ENCODE data around the gene COG2. TPM values are rescaled to one million over a fixed set of nuclear protein-coding genes. Genes with fewer than 3 reads are reported as not detected.

Gene COG2
- total RNA-seq, 1 donor: 23.9 TPM

DNA sequence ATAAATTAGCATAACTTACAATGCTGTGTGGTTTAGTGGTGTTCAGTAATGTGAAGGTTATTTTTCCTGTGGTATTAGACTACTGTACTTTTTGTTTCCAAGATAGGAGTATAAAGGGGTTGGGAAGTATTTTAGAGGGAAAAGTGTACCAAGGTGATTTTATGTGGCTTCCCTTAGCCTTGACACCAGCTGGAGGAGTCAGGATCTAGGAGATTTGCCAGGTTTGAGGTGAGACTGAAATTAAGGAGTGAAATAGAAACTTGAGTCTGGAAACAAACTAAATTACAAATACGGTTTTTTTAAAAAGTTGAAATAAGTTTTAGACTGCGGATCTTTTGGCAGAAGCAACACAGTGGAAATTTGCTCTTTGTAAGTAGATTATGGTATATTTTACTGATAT lies 32.3 kb downstream of the COG2 start:
- Histone ChIP-seq H3K4me2 (ENCODE audit: insufficient read depth, low read length) (no peak overlapping the region), H3K27me3 (ENCODE audit: insufficient read depth, low read length) (no peaks in the 10 kb centered on the region), H3K4me1 (ENCODE audit: insufficient read depth, low read length) (no peaks in the 10 kb centered on the region), H3K36me3 (ENCODE audit: insufficient read depth, low read length) (peaks cover 33% of the 10 kb centered on the region), H2AFZ (ENCODE audit: low read length) (no peak overlapping the region), H3K79me2 (ENCODE audit: insufficient read depth, low read length) (no peaks in the 10 kb centered on the region), H3K9me3 (ENCODE audit: low read depth, low read length) (no peaks in the 10 kb centered on the region), H4K20me1 (ENCODE audit: insufficient read depth, low read length) (no peaks in the 10 kb centered on the region), H3K4me3 (ENCODE audit: insufficient read depth, low read length) (no peak overlapping the region), H3K27ac (ENCODE audit: low read depth, low read length) (no peak overlapping the region)
- no peak for DNase-seq (ENCODE audit: insufficient read length, low spot score, missing footprints)
- TF ChIP-seq CTCF (IDR thresholded peaks at IDR 0.05; ENCODE audit: extremely low read depth, low read depth, low read length): no peak

DNA sequence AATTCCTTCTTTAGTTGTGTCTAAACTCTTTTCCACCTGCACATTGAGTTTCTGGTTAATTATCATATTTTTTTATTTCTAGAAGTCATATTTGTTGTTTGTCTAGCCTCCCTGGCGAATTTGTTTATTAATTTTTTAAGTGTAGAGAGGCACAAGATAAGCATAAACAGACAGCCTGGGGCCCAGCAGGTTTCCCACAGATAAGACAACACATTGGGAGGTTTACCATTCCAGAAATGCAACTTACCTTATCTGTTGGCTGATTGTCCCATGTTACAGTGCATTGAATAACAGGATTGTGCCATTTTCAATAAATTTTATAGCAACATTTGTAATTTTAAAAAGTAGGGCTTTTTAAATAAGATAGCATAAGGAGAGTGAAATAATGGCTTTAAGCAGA lies 34.9 kb downstream of the COG2 start:
- Histone ChIP-seq H4K20me1 (ENCODE audit: insufficient read depth, low read length) (no peaks in the 10 kb centered on the region), H3K27ac (ENCODE audit: low read depth, low read length) (no peak overlapping the region), H3K4me2 (ENCODE audit: insufficient read depth, low read length) (no peak overlapping the region), H3K4me3 (ENCODE audit: insufficient read depth, low read length) (no peak overlapping the region), H3K27me3 (ENCODE audit: insufficient read depth, low read length) (no peaks in the 10 kb centered on the region), H3K79me2 (ENCODE audit: insufficient read depth, low read length) (no peaks in the 10 kb centered on the region), H3K36me3 (ENCODE audit: insufficient read depth, low read length) (peaks cover 28% of the 10 kb centered on the region), H3K9me3 (ENCODE audit: low read depth, low read length) (no peaks in the 10 kb centered on the region), H2AFZ (ENCODE audit: low read length) (no peak overlapping the region), H3K4me1 (ENCODE audit: insufficient read depth, low read length) (peaks cover 8% of the 10 kb centered on the region)
- no peak for DNase-seq (ENCODE audit: insufficient read length, low spot score, missing footprints)
- TF ChIP-seq CTCF (IDR thresholded peaks at IDR 0.05; ENCODE audit: extremely low read depth, low read depth, low read length): no peak

- H3K4me2 ChIP-seq (ENCODE audit: insufficient read depth, low read length): no peak overlapping the region
- H3K36me3 ChIP-seq (ENCODE audit: insufficient read depth, low read length): peaks cover 22% of the 10 kb centered on the region
These were observed 36.9 kb downstream of the COG2 start for GRCh38 chr1:230679192-230679591.

DNA sequence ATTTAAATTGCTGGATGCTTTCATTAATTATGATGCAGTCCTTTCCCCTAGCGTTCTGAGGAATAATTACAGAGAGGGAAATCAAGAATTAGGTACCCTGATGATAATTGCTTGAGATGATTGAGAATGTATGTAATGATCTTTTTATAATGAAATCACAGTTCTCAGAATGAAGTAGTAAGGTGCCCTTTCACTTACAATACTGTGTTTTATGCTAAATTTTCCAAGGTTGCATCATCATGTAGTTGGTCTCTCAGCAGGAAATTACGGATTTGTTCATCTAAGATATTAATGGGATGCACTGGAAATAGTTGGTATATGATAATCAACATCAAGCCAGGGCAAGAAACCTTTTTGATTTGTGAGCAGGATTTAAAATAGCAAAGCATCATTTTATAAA lies 37.5 kb downstream of the COG2 start:
- Histone ChIP-seq H3K4me2 (ENCODE audit: insufficient read depth, low read length) (no peak overlapping the region), H3K79me2 (ENCODE audit: insufficient read depth, low read length) (no peaks in the 10 kb centered on the region), H2AFZ (ENCODE audit: low read length) (no peak overlapping the region), H3K27me3 (ENCODE audit: insufficient read depth, low read length) (no peaks in the 10 kb centered on the region), H3K27ac (ENCODE audit: low read depth, low read length) (no peak overlapping the region), H4K20me1 (ENCODE audit: insufficient read depth, low read length) (no peaks in the 10 kb centered on the region), H3K36me3 (ENCODE audit: insufficient read depth, low read length) (peaks cover 23% of the 10 kb centered on the region), H3K9me3 (ENCODE audit: low read depth, low read length) (no peaks in the 10 kb centered on the region), H3K4me3 (ENCODE audit: insufficient read depth, low read length) (no peak overlapping the region), H3K4me1 (ENCODE audit: insufficient read depth, low read length) (peaks cover 18% of the 10 kb centered on the region)
- TF ChIP-seq CTCF (IDR thresholded peaks at IDR 0.05; ENCODE audit: extremely low read depth, low read depth, low read length): no peak
- DNase-seq (ENCODE audit: insufficient read length, low spot score, missing footprints): no peak

More at GRCh38 chr1:230679192-230679591, 36.9 kb downstream of the COG2 start:
- H3K27ac ChIP-seq (ENCODE audit: low read depth, low read length): no peak overlapping the region
- no peak overlapping the region for H2AFZ ChIP-seq (ENCODE audit: low read length)
- DNase-seq (ENCODE audit: insufficient read length, low spot score, missing footprints): no peak
- peaks cover 18% of the 10 kb centered on the region for H3K4me1 ChIP-seq (ENCODE audit: insufficient read depth, low read length)
- no peaks in the 10 kb centered on the region for H3K79me2 ChIP-seq (ENCODE audit: insufficient read depth, low read length)
- TF ChIP-seq CTCF (IDR thresholded peaks at IDR 0.05; ENCODE audit: extremely low read depth, low read depth, low read length): no peak
- no peaks in the 10 kb centered on the region for H3K9me3 ChIP-seq (ENCODE audit: low read depth, low read length)
- H3K4me3 ChIP-seq (ENCODE audit: insufficient read depth, low read length): no peak overlapping the region
- no peaks in the 10 kb centered on the region for H4K20me1 ChIP-seq (ENCODE audit: insufficient read depth, low read length)
- H3K27me3 ChIP-seq (ENCODE audit: insufficient read depth, low read length): no peaks in the 10 kb centered on the region

All from osteoblast (primary cell).